HCT116 (cell line): ENCODE results near the gene HAPLN3. TPM values are rescaled to one million over a fixed set of nuclear protein-coding genes. Genes with fewer than 3 reads are reported as not detected.
A peak's percentile ranks its signal among the peaks of the same experiment; 100 is the strongest.

ENCODE experiments used
- ATAC-seq: fragments of 200-7000 bp; cut with Tn5 transposase; 2 replicates; pipeline ENCODE4 v1.9.1; 2020; ENCODE audit warnings: mild to moderate bottlenecking, moderate library complexity
- BruUV-seq: library from RNA; stranded (reverse); fragments of 400-500 nt; replicated peaks from 2 replicates; lab custom pipeline; 2021; lab: Mats Ljungman, UMichigan
- CTCF ChIA-PET: fragments of 300-600 bp; sonication (Branson Sonifier 250); formaldehyde crosslinking; loops from one replicate; lab custom pipeline; 2021; ENCODE audit warnings: antibody characterized with exemption; lab: Charles Lee
- POLR2A ChIA-PET: fragments of 300-600, 350-600 bp; sonication (Branson Sonifier 250); formaldehyde crosslinking; loops from one replicate; lab custom pipeline; 2021; ENCODE audit warnings: antibody characterized with exemption; lab: Charles Lee
- RAD21 ChIA-PET, 2 experiments: fragments of 300-600 bp; sonication (Branson Sonifier 250); formaldehyde crosslinking; loops; one replicate each; lab custom pipeline; 2023; ENCODE audit warnings: low total read pairs in 2 of 2; ENCODE audit not compliant: uncharacterized antibody in 2 of 2, unreplicated experiment in 2 of 2, low non-redundant PET in 1 of 2; lab: Charles Lee
- DNase-seq: peaks from one replicate; pipeline ENCODE4 v3.0.0-alpha.2; 2010; ENCODE audit warnings: low read depth, low spot score
- H2AFZ ChIP-seq: fragments of 200-600 bp; shearing (Covaris generic), sonication (generic); 2 replicates; pipeline ENCODE4 v1.6.1; 2017; ENCODE audit warnings: low read depth, mixed run types, mixed read lengths, antibody characterized with exemption, low read length; ENCODE audit not compliant: poor library complexity, severe bottlenecking
- H3K27ac ChIP-seq: 2 replicates; pipeline ENCODE4 v1.5.1; 2012; ENCODE audit warnings: low read depth, low read length
- H3K27me3 ChIP-seq: fragments of 200-600 bp; sonication (generic); 2 replicates; pipeline ENCODE4 v1.6.1; 2016; ENCODE audit warnings: mixed run types, low read length, mixed read lengths; ENCODE audit not compliant: insufficient read depth
- H3K36me3 ChIP-seq, 2 experiments: fragments of 200-500 bp in 1 of 2; fragments of 200-600 bp in 1 of 2; sonication (Bioruptor generic) in 1 of 2; sonication (generic) in 1 of 2; 2 replicates each; pipeline versions ENCODE4 v1.5.1 to v1.6.1; 2014 to 2016; ENCODE audit warnings: low read length in 2 of 2, inconsistent platforms in 1 of 2, mixed read lengths in 1 of 2, mixed run types in 1 of 2; ENCODE audit not compliant: insufficient read depth in 2 of 2, control insufficient read depth in 1 of 2
- H3K4me1 ChIP-seq, 2 experiments: fragments of 200-600 bp in 1 of 2; sonication (generic) in 1 of 2; 2 replicates each; pipeline versions ENCODE4 v1.5.1 to v1.6.1; 2012 to 2017; ENCODE audit warnings: low read length in 2 of 2, inconsistent platforms in 1 of 2, mild to moderate bottlenecking in 1 of 2, mixed read lengths in 1 of 2, mixed run types in 1 of 2, moderate library complexity in 1 of 2; ENCODE audit not compliant: insufficient read depth in 2 of 2, control insufficient read depth in 1 of 2
- H3K4me2 ChIP-seq: fragments of 200-600 bp; sonication (generic); 2 replicates; pipeline ENCODE4 v1.6.1; 2017; ENCODE audit warnings: mixed run types, low read length, mixed read lengths
- H3K4me3 ChIP-seq, 2 experiments: fragments of 200-600 bp in 1 of 2; sonication (generic) in 1 of 2; replicated peaks in 1 of 2; 2 replicates each; pipeline ENCODE4 v1.5.1; 2011 to 2016; ENCODE audit warnings: low read length in 2 of 2, control low read depth in 1 of 2, low read depth in 1 of 2, mild to moderate bottlenecking in 1 of 2, mixed read lengths in 1 of 2, mixed run types in 1 of 2
- H3K79me2 ChIP-seq: fragments of 200-600 bp; sonication (generic); 2 replicates; pipeline ENCODE4 v1.6.1; 2017; ENCODE audit warnings: mild to moderate bottlenecking, mixed run types, low read length, moderate library complexity, mixed read lengths; ENCODE audit not compliant: insufficient read depth
- H3K9ac ChIP-seq: fragments of 200-600 bp; sonication (generic); 2 replicates; pipeline ENCODE4 v1.6.1; 2016; ENCODE audit warnings: low read length, mixed read lengths
- H3K9me2 ChIP-seq: fragments of 200-600 bp; sonication (generic), shearing (Covaris generic); 2 replicates; pipeline ENCODE4 v1.6.1; 2017; ENCODE audit warnings: mixed run types, mild to moderate bottlenecking, moderate library complexity; ENCODE audit not compliant: insufficient read depth
- H3K9me3 ChIP-seq, 2 experiments: fragments of 200-500 bp in 1 of 2; fragments of 200-600 bp in 1 of 2; sonication (Bioruptor generic) in 1 of 2; sonication (generic) in 1 of 2; 2 replicates each; pipeline ENCODE4 v1.6.1; 2014 to 2017; ENCODE audit warnings: low read length in 2 of 2, mixed read lengths in 2 of 2, inconsistent platforms in 1 of 2, low read depth in 1 of 2, mild to moderate bottlenecking in 1 of 2, mixed run types in 1 of 2, moderate library complexity in 1 of 2; ENCODE audit not compliant: control insufficient read depth in 1 of 2, insufficient read depth in 1 of 2
- H4K20me1 ChIP-seq: fragments of 200-600 bp; sonication (generic), shearing (Covaris generic); 2 replicates; pipeline ENCODE4 v1.6.1; 2017; ENCODE audit warnings: mixed run types, mild to moderate bottlenecking, moderate library complexity; ENCODE audit not compliant: insufficient read depth
- ATF3 ChIP-seq: IDR thresholded peaks from 2 replicates; pipeline ENCODE4 v1.6.1; 2012
- CBX3 ChIP-seq: IDR thresholded peaks from 2 replicates; pipeline ENCODE4 v1.6.1; 2012; ENCODE audit warnings: low read depth
- CTCF ChIP-seq, 3 experiments: fragments of 200-600 bp in 1 of 3; sonication (generic) in 1 of 3; IDR thresholded peaks in 2 of 3; conservative IDR thresholded peaks in 1 of 3; 2 replicates each; pipeline ENCODE4 v1.5.1; 2012 to 2017; ENCODE audit warnings: low read depth in 2 of 3, low read length in 2 of 3, antibody characterized with exemption in 1 of 3, borderline replicate concordance in 1 of 3, control low read depth in 1 of 3, mild to moderate bottlenecking in 1 of 3, mixed read lengths in 1 of 3, mixed run types in 1 of 3, moderate library complexity in 1 of 3; ENCODE audit not compliant: insufficient read depth in 1 of 3
- EGR1 ChIP-seq: IDR thresholded peaks from 2 replicates; pipeline ENCODE4 v1.6.1; 2012; ENCODE audit warnings: low read depth
- FOSL1 ChIP-seq: IDR thresholded peaks from 2 replicates; pipeline ENCODE4 v1.6.1; 2012; ENCODE audit warnings: low read depth
- MAX ChIP-seq: IDR thresholded peaks from 2 replicates; pipeline ENCODE4 v1.6.1; 2012
- POLR2AphosphoS5 ChIP-seq: IDR thresholded peaks from 2 replicates; pipeline ENCODE4 v1.6.1; 2011; ENCODE audit warnings: mild to moderate bottlenecking, low read depth, low read length, moderate library complexity
- RAD21 ChIP-seq: IDR thresholded peaks from 2 replicates; pipeline ENCODE4 v1.6.1; 2012; ENCODE audit warnings: low read depth, mild to moderate bottlenecking
- SIN3A ChIP-seq: IDR thresholded peaks from 2 replicates; pipeline ENCODE4 v1.6.1; 2012; ENCODE audit warnings: low read depth
- SP1 ChIP-seq: IDR thresholded peaks from 2 replicates; pipeline ENCODE4 v1.6.1; 2012; ENCODE audit warnings: low read depth
- TCF7L2 ChIP-seq: IDR thresholded peaks from 2 replicates; pipeline ENCODE4 v1.7.0; 2011; ENCODE audit warnings: borderline replicate concordance, inconsistent platforms; ENCODE audit not compliant: insufficient read depth, insufficient read length; ENCODE audit errors: extremely low read depth
- YY1 ChIP-seq: IDR thresholded peaks from 2 replicates; pipeline ENCODE4 v1.6.1; 2011; ENCODE audit warnings: low read length, low read depth, moderate library complexity, mild to moderate bottlenecking; ENCODE audit not compliant: insufficient replicate concordance; ENCODE audit errors: extremely low read depth
- ZBTB33 ChIP-seq: IDR thresholded peaks from 2 replicates; pipeline ENCODE4 v1.6.1; 2011; ENCODE audit warnings: mild to moderate bottlenecking, low read length, moderate library complexity; ENCODE audit not compliant: insufficient replicate concordance; ENCODE audit errors: extremely low read depth
- ZFX ChIP-seq: fragments of 450-650 bp; IDR thresholded peaks from 2 replicates; pipeline ENCODE4 v1.6.1; 2017
- intact Hi-C: fragments of 100-400 bp; cut with micrococcal nuclease; formaldehyde crosslinking; loops from 2 replicates; pipeline ENCODE4 v1.10.0; 2022
- total RNA-seq: library from RNA; stranded (reverse); gene quantifications from one replicate; pipeline ENCODE4 v1.2.1, GENCODE V29; 2021; ENCODE audit not compliant: unreplicated experiment

The HAPLN3 gene
- total RNA-seq, 1 experiment from 2014 or later = 10.9 TPM

- CTCF ChIA-PET = interaction anchor here (1.0 to 1.5 kb wide), 7 partner anchors 9 to 266 kb away, joined by 3 to 7 read pairs (median 6); no protein-coding TSS in a partner anchor
- H3K9ac ChIP-seq = peak overlapping the region; percentile 70
- POLR2A ChIA-PET = interaction anchor here (0.7 to 1.4 kb wide), 9 partner anchors 9 to 256 kb away, joined by 3 to 9 read pairs (median 3); partner anchors contain the start of genes ABHD2 and HAPLN3
- H3K9me3 ChIP-seq = no peaks in the 10 kb centered on the region
- no peak for DNase-seq
- H2AFZ ChIP-seq = no peak overlapping the region
- peak overlapping the region; percentile 84 for H3K27ac ChIP-seq
- peak; percentile 66 for ATAC-seq
- no peaks in the 10 kb centered on the region for H3K27me3 ChIP-seq
- no peaks in the 10 kb centered on the region for H3K36me3 ChIP-seq
- RAD21 ChIA-PET = interaction anchor here in 1 of 2 experiments (0.6 kb wide), 1 partner anchor 335 kb away, joined by 4 read pairs; no protein-coding TSS in a partner anchor
- BruUV-seq = TSS peak; percentile 46
- H3K79me2 ChIP-seq = 0 out of 2 replicates have a peak, but pooled peaks cover 6% of the 10 kb centered on the region
- H3K4me2 ChIP-seq = peak overlapping the region; percentile 94
- intact Hi-C loops = no loop called here
- H3K4me1 ChIP-seq = peaks cover 19 to 38% of the 10 kb centered on the region in 2 experiments
- peak; percentile 42 for TF ChIP-seq ZBTB33
- peak; percentile 54; the same call in 1 of the 2 replicates for TF ChIP-seq FOSL1
- no peak for TF ChIP-seq ATF3
- no peak for TF ChIP-seq CBX3
- peak; percentile 77 for TF ChIP-seq SP1
- peak in 1 of 3 experiments; percentile 13; a peak in 2 of 6 replicates for TF ChIP-seq CTCF (IDR thresholded peaks at IDR 0.05 in 2 of 3, conservative IDR thresholded peaks at IDR 0.05 in 1 of 3; ENCODE audit: borderline replicate concordance in 1 of 3, insufficient read depth in 1 of 3, low read depth in 2 of 3, low read length in 2 of 3)
- no peak for TF ChIP-seq RAD21
- peak; percentile 57; the same call in 1 of the 2 replicates for TF ChIP-seq SIN3A
- TF ChIP-seq YY1 = peak; percentile 14
- TF ChIP-seq MAX = peak; percentile 33; the same call in 1 of the 2 replicates
- peak; percentile 68 for TF ChIP-seq POLR2AphosphoS5
- no peak for TF ChIP-seq TCF7L2
- TF ChIP-seq EGR1 = peak; percentile 96
- TF ChIP-seq ZFX = no peak
- H4K20me1 ChIP-seq = no peaks in the 10 kb centered on the region
- H3K9me2 ChIP-seq = no peaks in the 10 kb centered on the region
- peak overlapping the region; percentile 69 to 76 for H3K4me3 ChIP-seq
Observed at GRCh38 chr15:88911766-88912118, 16.4 kb upstream of the HAPLN3 start.
